ENCODE results near the gene UTY.

GRCh38 chrY:13501215-13501614, 21.4 kb upstream of the UTY start:
- TF ChIP-seq CTCF (IDR thresholded peaks at IDR 0.05) (no peak), POLR2A (IDR thresholded peaks at IDR 0.05) (no peak)
